MM.1S (cell line): ENCODE results near the gene ETV6.

ENCODE experiments used
- CTCF ChIP-seq: fragments of 300-600 bp; sonication (generic); IDR thresholded peaks from 2 replicates; pipeline ENCODE4 v1.5.1; 2016; ENCODE audit warnings: antibody characterized with exemption, low read length, mixed read lengths
- EZH2 ChIP-seq: fragments of 300-600 bp; sonication (generic); optimal IDR thresholded peaks from 2 replicates; pipeline ENCODE3; 2017; ENCODE audit warnings: low read depth, mild to moderate bottlenecking, antibody characterized with exemption, low read length, mixed read lengths

GRCh38 chr12:11701433-11701832 lies 52.0 kb downstream of the ETV6 start:
- TF ChIP-seq CTCF (no peak), EZH2 (no peak)
